T-helper 22 cell (primary cell): Measurements from ENCODE around the gene BMF.

Source experiments
- DNase-seq: peaks from one replicate; pipeline ENCODE4 v3.0.0-alpha.2; 2020; ENCODE audit warnings: low read depth

Gene BMF

GRCh38 chr15:40048211-40048792, 60.4 kb downstream of the BMF start:
- no peak for DNase-seq

- DNase-seq = peak; percentile 38
Measured at GRCh38 chr15:40047415-40048210, 61.1 kb downstream of the BMF start.

GRCh38 chr15:40046721-40047414, 61.8 kb downstream of the BMF start:
- no peak for DNase-seq

GRCh38 chr15:40045572-40046217, 63.0 kb downstream of the BMF start:
- no peak for DNase-seq

GRCh38 chr15:40044717-40045571, 63.7 kb downstream of the BMF start:
- peak; percentile 61 for DNase-seq

- no peak for DNase-seq
Measured at GRCh38 chr15:40043927-40044716, 64.6 kb downstream of the BMF start.

- DNase-seq = no peak
Measured at GRCh38 chr15:40042791-40043320, 65.8 kb downstream of the BMF start.

GRCh38 chr15:40040770-40041169, 67.9 kb downstream of the BMF start:
- no peak for DNase-seq

GRCh38 chr15:40040293-40040635, 68.4 kb downstream of the BMF start:
- no peak for DNase-seq

- peak; percentile 87 for DNase-seq
Measured at GRCh38 chr15:40038638-40039543, 69.8 kb downstream of the BMF start, which contains the start of gene SRP14. Gene SRP14 (minus strand): TSS chr15:40039181. CDS start chr15:40039116, 65 bp downstream.

GRCh38 chr15:40038275-40038637, 70.4 kb downstream of the BMF start:
- DNase-seq = no peak
